IPS-20b (cell line): Measurements from ENCODE around the gene USP46.

Experiments used
- H3K27ac ChIP-seq: one replicate; pipeline ENCODE4 v1.5.1; 2013; ENCODE audit warnings: low read length
- H3K27me3 ChIP-seq: 2 replicates; pipeline ENCODE4 v1.6.1; 2013; ENCODE audit warnings: mild to moderate bottlenecking, low read length, inconsistent platforms; ENCODE audit not compliant: insufficient read depth
- H3K36me3 ChIP-seq: 2 replicates; pipeline ENCODE4 v1.6.1; 2013; ENCODE audit warnings: low read depth, mild to moderate bottlenecking, inconsistent platforms, low read length, moderate library complexity; ENCODE audit not compliant: insufficient read depth
- H3K4me1 ChIP-seq: 2 replicates; pipeline ENCODE4 v1.6.1; 2013; ENCODE audit warnings: mild to moderate bottlenecking, control low read depth, inconsistent platforms, low read length, moderate library complexity; ENCODE audit not compliant: insufficient read depth
- H3K4me3 ChIP-seq: 2 replicates; pipeline ENCODE4 v1.5.1; 2013; ENCODE audit warnings: mild to moderate bottlenecking, low read length, inconsistent platforms
- H3K9ac ChIP-seq: 2 replicates; pipeline ENCODE4 v1.6.1; 2013; ENCODE audit warnings: low read depth, mild to moderate bottlenecking, inconsistent platforms, low read length, moderate library complexity
- H3K9me3 ChIP-seq: 2 replicates; pipeline ENCODE4 v1.6.1; 2013; ENCODE audit warnings: mild to moderate bottlenecking, low read depth, low read length, inconsistent platforms; ENCODE audit not compliant: insufficient read depth

The USP46 gene

GRCh38 chr4:52617336-52618020 is 41.6 kb downstream of the USP46 start:
- H3K36me3 ChIP-seq, result peaks cover 23% of the 10 kb centered on the region; the same call in 1 of the 2 replicates

DNA sequence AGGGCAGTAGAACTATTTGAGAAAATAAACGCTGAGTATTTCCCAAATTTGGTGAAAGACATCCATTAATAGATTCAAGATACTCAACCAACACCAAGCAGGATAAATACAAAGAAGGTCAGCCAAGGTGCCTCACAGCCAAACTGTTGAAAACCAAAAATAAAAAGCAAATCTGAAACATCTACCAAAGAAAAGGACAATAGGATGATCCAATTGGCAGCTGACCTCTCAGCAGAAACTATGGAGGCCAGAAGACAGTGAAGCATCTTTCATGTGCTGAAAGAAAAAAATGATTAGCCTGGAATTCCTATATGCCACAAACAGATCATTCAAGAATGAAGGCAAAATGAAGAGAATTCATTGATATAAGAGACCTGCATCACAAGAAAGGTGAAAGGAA is 44.9 kb downstream of the USP46 start:
- H3K27ac ChIP-seq, result no peak overlapping the region
- no peaks in the 10 kb centered on the region for H3K27me3 ChIP-seq
- no peak overlapping the region for H3K4me3 ChIP-seq
- H3K4me1 ChIP-seq, result peaks cover 6% of the 10 kb centered on the region; the same call in 1 of the 2 replicates
- H3K9me3 ChIP-seq, result no peaks in the 10 kb centered on the region
- peaks cover 32% of the 10 kb centered on the region for H3K36me3 ChIP-seq
- H3K9ac ChIP-seq, result no peak overlapping the region

More at GRCh38 chr4:52617336-52618020, 41.6 kb downstream of the USP46 start:
- H3K4me1 ChIP-seq, result peaks cover 11% of the 10 kb centered on the region; the same call in 1 of the 2 replicates
- H3K9ac ChIP-seq, result no peak overlapping the region
- H3K9me3 ChIP-seq, result no peaks in the 10 kb centered on the region
- no peak overlapping the region for H3K27ac ChIP-seq
- H3K4me3 ChIP-seq, result no peak overlapping the region
- no peaks in the 10 kb centered on the region for H3K27me3 ChIP-seq

GRCh38 chr4:52612341-52612740 is 46.8 kb downstream of the USP46 start:
- Histone ChIP-seq H3K36me3 (peaks cover 51% of the 10 kb centered on the region), H3K4me3 (no peak overlapping the region), H3K27me3 (no peaks in the 10 kb centered on the region), H3K4me1 (no peaks in the 10 kb centered on the region), H3K9me3 (no peaks in the 10 kb centered on the region), H3K9ac (no peak overlapping the region), H3K27ac (no peak overlapping the region)

GRCh38 chr4:52611030-52611555 is 48.0 kb downstream of the USP46 start:
- no peak overlapping the region for H3K27ac ChIP-seq
- no peaks in the 10 kb centered on the region for H3K9me3 ChIP-seq
- H3K4me1 ChIP-seq, result no peaks in the 10 kb centered on the region
- peaks cover 61% of the 10 kb centered on the region for H3K36me3 ChIP-seq
- H3K4me3 ChIP-seq, result no peak overlapping the region
- H3K9ac ChIP-seq, result no peak overlapping the region
- no peaks in the 10 kb centered on the region for H3K27me3 ChIP-seq

GRCh38 chr4:52606726-52607125 is 52.4 kb downstream of the USP46 start:
- H3K27me3 ChIP-seq, result no peaks in the 10 kb centered on the region
- H3K4me1 ChIP-seq, result no peaks in the 10 kb centered on the region

GRCh38 chr4:52606040-52606439 is 53.1 kb downstream of the USP46 start:
- Histone ChIP-seq H3K4me3 (no peak overlapping the region), H3K4me1 (no peaks in the 10 kb centered on the region), H3K36me3 (peaks cover 89% of the 10 kb centered on the region), H3K27me3 (no peaks in the 10 kb centered on the region), H3K9me3 (no peaks in the 10 kb centered on the region), H3K9ac (no peak overlapping the region), H3K27ac (no peak overlapping the region)

More at GRCh38 chr4:52606726-52607125, 52.4 kb downstream of the USP46 start:
- Histone ChIP-seq H3K36me3 (peaks cover 82% of the 10 kb centered on the region), H3K9me3 (no peaks in the 10 kb centered on the region), H3K9ac (no peak overlapping the region), H3K4me3 (no peak overlapping the region), H3K27ac (no peak overlapping the region)

DNA sequence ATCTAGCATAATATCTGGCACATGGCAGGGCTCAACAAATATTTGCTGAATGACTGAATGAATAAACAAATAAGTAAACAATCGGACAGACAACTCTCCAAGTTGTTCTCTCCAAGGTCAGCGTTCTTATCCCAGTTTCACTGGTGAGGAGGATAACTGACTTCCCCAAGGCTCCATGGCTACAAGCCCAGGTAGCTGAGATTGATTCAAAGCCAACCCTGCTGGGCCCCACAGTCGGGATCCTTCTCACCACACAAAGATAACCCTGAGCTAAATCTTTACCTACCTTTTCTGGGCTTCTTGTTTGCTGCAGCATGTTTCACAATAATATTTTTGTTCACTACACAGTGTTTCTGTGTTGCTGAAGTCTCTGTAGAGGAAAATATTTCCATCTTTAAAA is 54.9 kb downstream of the USP46 start:
- Histone ChIP-seq H3K27ac (no peak overlapping the region), H3K4me3 (no peak overlapping the region), H3K9ac (no peak overlapping the region), H3K27me3 (no peaks in the 10 kb centered on the region), H3K36me3 (peaks cover 93% of the 10 kb centered on the region), H3K4me1 (no peaks in the 10 kb centered on the region), H3K9me3 (no peaks in the 10 kb centered on the region)

- Histone ChIP-seq H3K4me1 (no peaks in the 10 kb centered on the region), H3K36me3 (peaks cover 94% of the 10 kb centered on the region), H3K27me3 (no peaks in the 10 kb centered on the region), H3K9ac (no peak overlapping the region), H3K27ac (no peak overlapping the region), H3K4me3 (no peak overlapping the region), H3K9me3 (no peaks in the 10 kb centered on the region)
Observed at GRCh38 chr4:52600275-52600674, 58.8 kb downstream of the USP46 start.

DNA sequence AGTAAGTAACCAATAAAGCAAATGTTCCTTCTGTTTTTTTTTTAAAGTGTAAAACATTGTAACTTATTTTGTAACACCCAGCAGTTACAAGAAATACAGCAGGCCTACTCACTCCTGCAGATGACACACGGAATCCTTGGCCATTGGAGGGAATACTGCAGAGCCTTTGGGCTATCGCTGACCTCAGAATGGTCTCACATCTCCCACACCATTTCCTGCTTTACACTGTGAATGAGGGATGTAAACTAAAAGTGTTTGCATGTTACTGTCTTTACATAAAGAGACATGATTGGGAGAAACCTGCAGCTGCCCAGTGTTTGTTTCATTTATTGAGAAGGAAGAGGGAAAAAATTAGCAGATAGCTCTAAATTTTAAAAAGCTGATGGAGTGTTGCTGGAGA is 64.1 kb downstream of the USP46 start:
- Histone ChIP-seq H3K9ac (no peak overlapping the region), H3K9me3 (no peaks in the 10 kb centered on the region), H3K36me3 (peaks cover 68% of the 10 kb centered on the region), H3K27ac (no peak overlapping the region), H3K27me3 (no peaks in the 10 kb centered on the region), H3K4me1 (no peaks in the 10 kb centered on the region), H3K4me3 (no peak overlapping the region)

- Histone ChIP-seq H3K4me1 (no peaks in the 10 kb centered on the region), H3K9me3 (no peaks in the 10 kb centered on the region), H3K4me3 (no peak overlapping the region), H3K9ac (no peak overlapping the region), H3K27me3 (no peaks in the 10 kb centered on the region), H3K27ac (no peak overlapping the region), H3K36me3 (peaks cover 44% of the 10 kb centered on the region)
Observed at GRCh38 chr4:52592287-52592686, 66.8 kb downstream of the USP46 start.

DNA sequence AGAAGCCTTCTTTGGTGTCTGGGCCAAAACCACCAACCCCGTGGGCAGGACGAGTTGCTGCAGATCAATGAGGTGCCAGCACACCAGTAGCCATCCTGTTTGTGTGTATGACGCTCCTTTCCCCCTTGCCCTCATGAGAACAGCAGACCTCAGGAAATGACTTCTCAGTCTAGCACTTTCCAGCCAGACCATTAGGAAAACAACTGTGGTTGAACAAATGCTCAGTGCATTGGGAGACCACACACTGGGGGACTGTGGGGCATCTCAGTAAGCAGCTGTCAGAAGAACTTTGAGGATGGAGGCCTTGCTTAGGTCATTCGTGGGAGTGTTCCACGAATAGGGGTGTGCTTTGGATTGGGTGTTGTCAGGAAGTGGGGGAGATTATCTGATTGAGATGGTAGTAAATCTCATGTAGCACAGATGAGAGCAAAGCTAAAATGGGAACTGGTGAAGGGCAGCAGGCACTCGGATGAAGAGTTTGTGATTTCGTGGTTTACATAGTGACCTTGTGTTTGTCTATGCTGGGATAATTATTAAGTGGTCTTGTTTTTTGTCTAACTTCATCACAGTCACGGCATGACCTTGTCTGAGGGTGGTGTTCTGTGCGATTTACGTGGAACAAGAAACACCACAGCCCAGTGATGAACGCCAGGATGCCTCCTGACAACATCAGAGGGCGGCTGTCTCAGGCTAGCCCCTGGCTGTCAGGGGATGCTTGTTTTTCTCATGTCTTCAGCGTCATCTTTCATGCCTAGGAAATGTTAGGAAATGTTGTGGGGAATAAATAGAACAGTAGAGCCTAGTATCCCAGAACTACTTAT is 70.1 kb downstream of the USP46 start:
- Histone ChIP-seq H3K27me3 (no peaks in the 10 kb centered on the region), H3K4me1 (peaks cover 4% of the 10 kb centered on the region), H3K4me3 (no peak overlapping the region), H3K36me3 (peaks cover 13% of the 10 kb centered on the region), H3K9ac (no peak overlapping the region), H3K27ac (no peak overlapping the region), H3K9me3 (no peaks in the 10 kb centered on the region)

DNA sequence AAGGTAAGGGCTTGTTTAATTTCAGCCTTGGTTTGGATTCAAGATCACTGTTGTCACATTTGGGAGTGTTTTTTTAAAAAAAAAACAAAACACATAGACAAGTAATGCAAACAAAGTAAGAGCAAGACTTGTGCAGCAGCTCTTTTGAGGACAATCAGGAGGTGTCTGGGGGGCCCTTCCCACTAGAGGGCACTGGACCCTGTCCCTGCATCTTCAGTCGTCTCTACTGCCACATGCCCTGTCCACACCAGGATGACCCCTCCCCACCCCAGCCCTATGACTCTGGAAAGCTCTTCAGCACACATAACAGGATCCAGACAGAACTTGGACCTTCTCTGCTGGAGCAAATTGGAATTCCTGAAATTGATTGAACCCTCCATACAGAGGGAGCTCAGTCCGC is 71.0 kb downstream of the USP46 start:
- peaks cover 4% of the 10 kb centered on the region; the same call in 1 of the 2 replicates for H3K36me3 ChIP-seq
- H3K4me1 ChIP-seq, result peaks cover 4% of the 10 kb centered on the region
- H3K27ac ChIP-seq, result no peak overlapping the region
- H3K9me3 ChIP-seq, result no peaks in the 10 kb centered on the region
- no peak overlapping the region for H3K9ac ChIP-seq
- H3K4me3 ChIP-seq, result no peak overlapping the region
- H3K27me3 ChIP-seq, result no peaks in the 10 kb centered on the region
